Sigmoid colon (tissue), 7 donors: ENCODE data around the gene ADO. TPM values are rescaled to one million over a fixed set of nuclear protein-coding genes. Genes with fewer than 3 reads are reported as not detected.
A peak's percentile ranks its signal among the peaks of the same experiment; 100 is the strongest.

Experiments used
- DNase-seq: peaks from one replicate; pipeline ENCODE4 v3.0.0-alpha.2; 2019
- H3K27ac ChIP-seq, 4 donors: fragments of 200-600 bp; sonication (generic); one replicate each; pipeline ENCODE4 v1.5.1; 2016 to 2019; ENCODE audit warnings: mild to moderate bottlenecking in 1 of 4
- H3K27me3 ChIP-seq, 3 donors: fragments of 200-600 bp; sonication (generic); one replicate each; pipeline ENCODE4 v1.5.1; 2019; ENCODE audit warnings: mild to moderate bottlenecking in 1 of 3
- H3K36me3 ChIP-seq, 4 donors: fragments of 200-600 bp; sonication (generic); one replicate each; pipeline ENCODE4 v1.5.1; 2016 to 2019
- H3K4me1 ChIP-seq, 4 donors: fragments of 200-600 bp; sonication (generic); one replicate each; pipeline ENCODE4 v1.5.1; 2017 to 2019
- H3K4me3 ChIP-seq, 4 donors: fragments of 200-600 bp; sonication (generic); one replicate each; pipeline ENCODE4 v1.5.1; 2017 to 2019; ENCODE audit warnings: mild to moderate bottlenecking in 2 of 4, moderate library complexity in 1 of 4
- H3K9me3 ChIP-seq, 4 donors: fragments of 200-600 bp in 3 of 4; sonication (generic) in 3 of 4; one replicate each; pipeline versions ENCODE4 v1.5.1 to v1.6.1; 2013 to 2019
- EP300 ChIP-seq, 4 donors: sonication (generic); formaldehyde crosslinking; IDR thresholded peaks; one replicate each; pipeline ENCODE4 v1.6.1; 2017; ENCODE audit warnings: antibody characterized with exemption in 4 of 4
- POLR2A ChIP-seq, 2 donors: fragments of 450-650 bp; IDR thresholded peaks; one replicate each; pipeline ENCODE4 v1.6.1; 2016; ENCODE audit warnings: antibody characterized with exemption in 2 of 2, mild to moderate bottlenecking in 2 of 2, moderate library complexity in 2 of 2
- POLR2AphosphoS5 ChIP-seq, 4 donors: sonication (generic); formaldehyde crosslinking; IDR thresholded peaks; one replicate each; pipeline ENCODE4 v1.6.1; 2017; ENCODE audit warnings: antibody characterized with exemption in 4 of 4
- WGBS, 2 donors: extraction: QIAGEN DNeasy Blood & Tissue Kit; methylation state at CpG; one replicate each; pipeline ENCODE4 v1.1.7; 2013; 5-methylcytosine and 5-hydroxymethylcytosine counted together
- intact Hi-C: fragments of 100-400 bp; cut with DNase I; formaldehyde crosslinking; loops from one replicate; pipeline ENCODE4 v1.15.1; 2023
- polyA plus RNA-seq, 3 donors: library from polyadenylated mRNA; stranded (reverse); fragments of 200-250 nt; gene quantifications; one replicate each; pipeline ENCODE4 v1.2.3, GENCODE V29; 2013
- total RNA-seq, 4 donors: library from RNA; depleted of rRNA; stranded (reverse); fragments of >200 nt; gene quantifications; one replicate each; pipeline ENCODE4 v1.1.0, GENCODE V29; 2016
- TF ChIP-seq, protein P1 (sequence below), 4 experiments: fragments of 450-650 bp in 3 of 4; fragments of 200-600 bp in 1 of 4; IDR thresholded peaks; one replicate each; pipeline ENCODE4 v1.5.1; 2016 to 2019; ENCODE audit warnings: antibody characterized with exemption in 4 of 4, mild to moderate bottlenecking in 3 of 4, moderate library complexity in 2 of 4
- donor health status: healthy with polysubstance abuse.
- donor health status: Bipolar disorder and iron deficiency.
- donor health status: healthy.

The ADO gene
- total and polyA plus RNA-seq, 7 donors = 5.4 to 18.9 (median 13.0) TPM

GRCh38 chr10:62760401-62760800 lies 44.1 kb upstream of the ADO start:
- intact Hi-C loops = no loop called here
- H3K27ac ChIP-seq = peak overlapping the region in 2 of 4 donors; percentile 39 to 40
- no peak for TF ChIP-seq POLR2A (IDR thresholded peaks at IDR 0.05)
- peak in 1 of 4 donors; percentile 29 for TF ChIP-seq POLR2AphosphoS5 (IDR thresholded peaks at IDR 0.05)
- no peaks in the 10 kb centered on the region for H3K36me3 ChIP-seq
- DNase-seq = no peak
- no peaks in the 10 kb centered on the region for H3K27me3 ChIP-seq
- H3K9me3 ChIP-seq = no peaks in the 10 kb centered on the region
- no peak overlapping the region for H3K4me3 ChIP-seq
- H3K4me1 ChIP-seq = no peaks in the 10 kb centered on the region
- 62 to 86% methylated on average over 14 of the region's 14 CpGs for WGBS, 2 donors

DNA sequence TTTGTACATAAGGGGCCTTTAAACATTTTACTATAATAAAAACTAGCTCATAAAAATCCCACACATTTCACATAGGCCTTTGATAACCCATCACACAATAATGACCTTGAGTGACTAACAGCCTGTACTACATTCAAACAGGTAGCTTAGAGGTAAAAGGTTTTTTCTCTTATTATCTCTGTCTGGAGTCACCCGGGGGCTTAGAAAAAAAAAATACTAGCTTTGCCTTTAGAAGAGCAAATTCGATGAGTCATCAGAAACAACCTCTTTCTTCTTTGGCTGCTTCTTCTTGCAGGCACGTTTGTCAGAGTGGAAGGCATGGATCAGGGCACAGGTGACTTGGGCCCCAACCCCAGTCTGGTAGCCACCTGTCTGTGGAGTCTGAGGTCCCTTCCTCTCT lies 43.4 kb upstream of the ADO start:
- Histone ChIP-seq H3K27me3 (no peaks in the 10 kb centered on the region), H3K27ac (no peak overlapping the region), H3K9me3 (no peaks in the 10 kb centered on the region), H3K4me1 (no peaks in the 10 kb centered on the region), H3K4me3 (no peak overlapping the region), H3K36me3 (no peaks in the 10 kb centered on the region)
- intact Hi-C loops = no loop called here
- 19 to 34% methylated on average over 3 of the region's 3 CpGs for WGBS, 2 donors
- TF ChIP-seq POLR2AphosphoS5 (IDR thresholded peaks at IDR 0.05) (no peak), POLR2A (IDR thresholded peaks at IDR 0.05) (no peak), EP300 (IDR thresholded peaks at IDR 0.05) (no peak)
- TF ChIP-seq, protein P1, sequence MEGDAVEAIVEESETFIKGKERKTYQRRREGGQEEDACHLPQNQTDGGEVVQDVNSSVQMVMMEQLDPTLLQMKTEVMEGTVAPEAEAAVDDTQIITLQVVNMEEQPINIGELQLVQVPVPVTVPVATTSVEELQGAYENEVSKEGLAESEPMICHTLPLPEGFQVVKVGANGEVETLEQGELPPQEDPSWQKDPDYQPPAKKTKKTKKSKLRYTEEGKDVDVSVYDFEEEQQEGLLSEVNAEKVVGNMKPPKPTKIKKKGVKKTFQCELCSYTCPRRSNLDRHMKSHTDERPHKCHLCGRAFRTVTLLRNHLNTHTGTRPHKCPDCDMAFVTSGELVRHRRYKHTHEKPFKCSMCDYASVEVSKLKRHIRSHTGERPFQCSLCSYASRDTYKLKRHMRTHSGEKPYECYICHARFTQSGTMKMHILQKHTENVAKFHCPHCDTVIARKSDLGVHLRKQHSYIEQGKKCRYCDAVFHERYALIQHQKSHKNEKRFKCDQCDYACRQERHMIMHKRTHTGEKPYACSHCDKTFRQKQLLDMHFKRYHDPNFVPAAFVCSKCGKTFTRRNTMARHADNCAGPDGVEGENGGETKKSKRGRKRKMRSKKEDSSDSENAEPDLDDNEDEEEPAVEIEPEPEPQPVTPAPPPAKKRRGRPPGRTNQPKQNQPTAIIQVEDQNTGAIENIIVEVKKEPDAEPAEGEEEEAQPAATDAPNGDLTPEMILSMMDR (IDR thresholded peaks at IDR 0.05) = no peak
- no peak for DNase-seq

GRCh38 chr10:62763155-62763554 lies 41.4 kb upstream of the ADO start:
- no peaks in the 10 kb centered on the region for H3K27me3 ChIP-seq
- H3K9me3 ChIP-seq = no peaks in the 10 kb centered on the region
- intact Hi-C loops = no loop called here
- no peak overlapping the region for H3K4me3 ChIP-seq
- H3K36me3 ChIP-seq = no peaks in the 10 kb centered on the region
- no peak for TF ChIP-seq POLR2AphosphoS5 (IDR thresholded peaks at IDR 0.05)
- TF ChIP-seq, protein P1 (IDR thresholded peaks at IDR 0.05) = no peak
- TF ChIP-seq POLR2A (IDR thresholded peaks at IDR 0.05) = no peak
- TF ChIP-seq EP300 (IDR thresholded peaks at IDR 0.05) = no peak
- no peaks in the 10 kb centered on the region for H3K4me1 ChIP-seq
- no peak for DNase-seq
- 94 to 95% methylated on average over 4 of the region's 4 CpGs for WGBS, 2 donors
- H3K27ac ChIP-seq = no peak overlapping the region

DNA sequence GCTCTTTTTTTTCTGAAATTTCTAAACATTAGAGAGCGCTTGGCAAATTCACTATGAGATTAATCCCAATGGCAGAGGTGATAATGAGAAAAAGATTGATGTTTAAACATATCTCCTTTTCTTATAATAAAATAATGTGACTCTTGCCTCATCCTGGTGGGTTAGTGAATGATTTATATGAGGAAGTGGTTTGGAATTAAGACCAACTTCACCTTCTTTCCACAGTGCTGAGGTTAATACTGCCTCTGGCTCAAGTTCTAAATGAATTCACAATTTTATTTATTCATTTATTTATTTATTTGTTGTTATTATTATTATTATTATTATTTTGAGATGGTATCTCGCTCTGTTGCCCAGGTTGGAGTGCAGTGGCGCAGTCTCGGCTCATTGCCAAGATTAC lies 40.5 kb upstream of the ADO start:
- Histone ChIP-seq H3K27me3 (no peaks in the 10 kb centered on the region), H3K4me3 (no peak overlapping the region), H3K4me1 (no peaks in the 10 kb centered on the region), H3K27ac (no peak overlapping the region), H3K36me3 (no peaks in the 10 kb centered on the region), H3K9me3 (no peaks in the 10 kb centered on the region)
- intact Hi-C loops = no loop called here
- no peak for DNase-seq
- 96 to 97% methylated on average over 4 of the region's 4 CpGs for WGBS, 2 donors
- TF ChIP-seq POLR2AphosphoS5 (IDR thresholded peaks at IDR 0.05) (no peak), POLR2A (IDR thresholded peaks at IDR 0.05) (no peak), EP300 (IDR thresholded peaks at IDR 0.05) (no peak)
- TF ChIP-seq, protein P1 (IDR thresholded peaks at IDR 0.05) = no peak

DNA sequence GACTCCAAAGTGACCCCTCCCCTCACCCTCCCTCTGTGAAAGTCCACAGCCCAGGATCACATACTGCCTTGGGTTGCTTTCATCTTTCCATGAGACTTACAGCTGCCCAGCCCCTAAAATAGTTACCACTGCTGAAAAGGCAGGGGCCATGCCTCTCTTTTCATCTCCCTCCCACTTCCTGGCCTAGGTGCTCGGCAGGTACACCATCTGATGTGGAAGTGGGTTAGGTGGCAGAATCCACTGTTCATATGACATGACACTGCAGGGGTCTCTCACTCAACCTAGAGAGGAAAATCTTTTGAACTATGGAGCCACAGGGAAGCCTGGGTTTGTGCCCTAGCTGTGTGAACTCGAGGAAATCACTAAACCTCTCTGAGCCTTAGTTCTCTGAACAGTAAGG lies 38.8 kb upstream of the ADO start:
- no peak overlapping the region for H3K27ac ChIP-seq
- no peaks in the 10 kb centered on the region for H3K27me3 ChIP-seq
- no peaks in the 10 kb centered on the region for H3K36me3 ChIP-seq
- no peak for DNase-seq
- H3K4me3 ChIP-seq = no peak overlapping the region
- no peaks in the 10 kb centered on the region for H3K4me1 ChIP-seq
- H3K9me3 ChIP-seq = no peaks in the 10 kb centered on the region
- 66 to 73% methylated on average over 2 of the region's 2 CpGs for WGBS, 2 donors
- intact Hi-C loops = no loop called here
- TF ChIP-seq POLR2AphosphoS5 (IDR thresholded peaks at IDR 0.05) = no peak

DNA sequence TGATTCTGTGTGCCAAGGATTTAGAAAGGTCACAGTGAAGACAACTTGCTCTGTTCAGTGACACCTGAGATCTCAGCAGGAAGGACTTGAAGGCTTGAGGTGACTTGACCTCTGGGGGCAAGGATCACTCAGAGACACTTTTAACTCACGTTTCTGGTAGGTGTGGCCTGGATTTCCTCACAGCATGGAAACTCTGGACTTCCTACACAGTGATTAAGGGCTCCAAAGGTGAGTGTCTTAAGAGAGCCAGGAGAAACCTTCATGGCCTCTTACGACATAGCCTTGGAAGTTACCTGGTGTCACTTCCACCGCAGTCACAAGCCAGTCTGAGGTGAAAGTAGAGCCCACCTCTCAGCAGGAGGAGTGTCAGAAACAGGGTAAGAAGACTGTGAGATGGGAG lies 38.1 kb upstream of the ADO start:
- Histone ChIP-seq H3K4me1 (no peaks in the 10 kb centered on the region), H3K27me3 (no peaks in the 10 kb centered on the region), H3K27ac (no peak overlapping the region), H3K9me3 (no peaks in the 10 kb centered on the region), H3K4me3 (no peak overlapping the region), H3K36me3 (no peaks in the 10 kb centered on the region)
- intact Hi-C loops = no loop called here
- 51 to 63% methylated on average over 3 of the region's 3 CpGs for WGBS, 2 donors
- TF ChIP-seq POLR2A (IDR thresholded peaks at IDR 0.05) = no peak
- TF ChIP-seq, protein P1 (IDR thresholded peaks at IDR 0.05) = no peak
- no peak for TF ChIP-seq POLR2AphosphoS5 (IDR thresholded peaks at IDR 0.05)
- no peak for TF ChIP-seq EP300 (IDR thresholded peaks at IDR 0.05)
- DNase-seq = no peak
